Measurements from ENCODE around the gene DGKZ.

Gene DGKZ

DNA sequence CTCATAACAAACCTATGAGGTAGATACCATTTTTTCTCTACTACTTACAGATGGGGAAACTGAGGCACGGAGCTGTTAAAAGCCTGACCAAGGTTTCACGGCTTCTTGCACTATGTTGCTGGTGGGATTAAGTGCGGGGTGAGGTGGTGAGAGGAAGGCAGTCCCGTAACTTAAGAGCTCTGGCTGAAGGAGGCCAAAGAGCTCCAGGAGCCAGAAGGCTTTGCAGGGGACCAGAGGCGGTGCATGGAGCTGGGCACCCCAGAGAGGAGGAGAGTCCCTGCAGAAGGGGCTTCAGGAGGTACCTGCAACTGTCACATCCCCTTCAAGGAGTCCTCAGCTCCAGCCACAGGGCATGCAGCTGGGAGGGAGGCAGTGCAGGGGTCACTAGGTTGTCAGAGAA lies 40.2 kb downstream of the DGKZ start:
- ChIA-PET CTCF (interaction anchor here (0.6 to 9.3 kb wide), 14 partner anchors 9 to 144 kb away, joined by 3 to 52 read pairs (median 5); no protein-coding TSS in a partner anchor), POLR2A (interaction anchor here (0.7 kb wide), 1 partner anchor 274 kb away, joined by 3 read pairs; no protein-coding TSS in a partner anchor)
- Histone ChIP-seq H3K9me3 (ENCODE audit: control extremely low read depth in 1 of 5, control insufficient read depth in 4 of 5, insufficient read depth in 2 of 5, low read depth in 1 of 5, low read length in 4 of 5) (no peaks in the 10 kb centered on the region), H3K36me3 (ENCODE audit: control insufficient read depth in 4 of 4, insufficient read depth in 4 of 4, low read length in 3 of 4) (no peaks in the 10 kb centered on the region), H3K4me1 (ENCODE audit: control extremely low read depth in 1 of 4, control insufficient read depth in 4 of 4, insufficient read depth in 4 of 4, low read length in 3 of 4) (peaks cover 0 to 59% (median 53%) of the 10 kb centered on the region in 4 experiments), H3K27ac (ENCODE audit: insufficient read depth in 1 of 2, low read depth in 1 of 2, low read length in 2 of 2, poor library complexity in 1 of 2, severe bottlenecking in 2 of 2) (no peak overlapping the region), H3K4me3 (ENCODE audit: control insufficient read depth in 1 of 7, extremely low read depth in 1 of 7, insufficient read depth in 4 of 7, low read depth in 2 of 7, low read length in 6 of 7) (peak overlapping the region in 1 of 7 experiments; percentile 51), H3K27me3 (replicated peaks in 2 of 5; ENCODE audit: control insufficient read depth in 4 of 5, insufficient read depth in 5 of 5, low read length in 4 of 5) (peaks cover 0 to 48% (median 21%) of the 10 kb centered on the region in 5 experiments)
- WGBS (ENCODE audit: insufficient coverage): 100% methylated on average over 1 of the region's 5 CpGs
- DNase-seq: no peak

DNA sequence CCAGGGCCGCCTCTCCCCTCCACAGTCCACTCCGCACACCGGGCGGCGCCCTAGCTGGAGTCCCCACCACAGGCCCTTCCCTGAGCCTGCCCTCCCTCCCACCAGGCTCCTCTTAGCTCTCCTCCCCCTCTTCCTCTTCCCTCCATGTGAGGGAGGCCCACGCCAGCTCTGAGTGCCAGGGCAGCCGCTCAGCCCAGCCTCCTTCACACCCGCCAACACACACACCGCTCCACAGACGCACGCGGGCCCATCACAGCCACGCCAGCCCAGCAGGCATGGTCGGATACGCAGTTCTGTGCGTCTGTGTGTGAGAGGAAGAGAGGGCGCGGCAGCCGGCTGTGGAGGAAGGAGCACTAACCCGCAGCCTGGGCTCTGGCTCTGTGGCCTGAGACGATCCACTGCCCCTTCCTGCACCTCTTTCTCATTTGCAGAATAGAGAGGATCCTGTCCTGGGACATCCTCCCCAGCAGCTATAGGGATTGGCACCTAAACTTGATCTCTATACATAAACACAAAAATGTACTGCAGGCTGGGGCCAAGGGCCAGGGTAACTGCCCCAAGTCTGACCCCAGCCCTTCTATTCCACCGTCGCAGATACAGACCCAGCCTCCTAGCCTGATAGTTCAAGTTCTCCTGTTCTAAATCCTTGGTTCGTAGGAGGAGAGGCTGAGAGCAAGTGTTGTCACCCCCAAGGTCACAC lies 40.8 kb downstream of the DGKZ start:
- peaks cover 0 to 54% (median 21%) of the 10 kb centered on the region in 5 experiments for H3K27me3 ChIP-seq (replicated peaks in 2 of 5; ENCODE audit: control insufficient read depth in 4 of 5, insufficient read depth in 5 of 5, low read length in 4 of 5)
- H3K4me1 ChIP-seq (ENCODE audit: control extremely low read depth in 1 of 4, control insufficient read depth in 4 of 4, insufficient read depth in 4 of 4, low read length in 3 of 4): peaks cover 0 to 61% (median 55%) of the 10 kb centered on the region in 4 experiments
- CTCF ChIA-PET: interaction anchor here (0.6 to 9.3 kb wide), 26 partner anchors 10 to 489 kb away, joined by 3 to 52 read pairs (median 5); partner anchors contain the start of gene ATG13
- no peak overlapping the region for H3K27ac ChIP-seq (ENCODE audit: insufficient read depth in 1 of 2, low read depth in 1 of 2, low read length in 2 of 2, poor library complexity in 1 of 2, severe bottlenecking in 2 of 2)
- no peaks in the 10 kb centered on the region for H3K9me3 ChIP-seq (ENCODE audit: control extremely low read depth in 1 of 5, control insufficient read depth in 4 of 5, insufficient read depth in 2 of 5, low read depth in 1 of 5, low read length in 4 of 5)
- WGBS (ENCODE audit: insufficient coverage): 4% methylated on average over 13 of the region's 24 CpGs
- peak in 2 of 3 donors; percentile 64 to 78 for DNase-seq
- no peaks in the 10 kb centered on the region for H3K36me3 ChIP-seq (ENCODE audit: control insufficient read depth in 4 of 4, insufficient read depth in 4 of 4, low read length in 3 of 4)
- peak overlapping the region in 2 of 7 experiments; percentile 36 to 51 for H3K4me3 ChIP-seq (ENCODE audit: control insufficient read depth in 1 of 7, extremely low read depth in 1 of 7, insufficient read depth in 4 of 7, low read depth in 2 of 7, low read length in 6 of 7)
- POLR2A ChIA-PET: interaction anchor here (0.7 kb wide), 1 partner anchor 273 kb away, joined by 3 read pairs; no protein-coding TSS in a partner anchor

DNA sequence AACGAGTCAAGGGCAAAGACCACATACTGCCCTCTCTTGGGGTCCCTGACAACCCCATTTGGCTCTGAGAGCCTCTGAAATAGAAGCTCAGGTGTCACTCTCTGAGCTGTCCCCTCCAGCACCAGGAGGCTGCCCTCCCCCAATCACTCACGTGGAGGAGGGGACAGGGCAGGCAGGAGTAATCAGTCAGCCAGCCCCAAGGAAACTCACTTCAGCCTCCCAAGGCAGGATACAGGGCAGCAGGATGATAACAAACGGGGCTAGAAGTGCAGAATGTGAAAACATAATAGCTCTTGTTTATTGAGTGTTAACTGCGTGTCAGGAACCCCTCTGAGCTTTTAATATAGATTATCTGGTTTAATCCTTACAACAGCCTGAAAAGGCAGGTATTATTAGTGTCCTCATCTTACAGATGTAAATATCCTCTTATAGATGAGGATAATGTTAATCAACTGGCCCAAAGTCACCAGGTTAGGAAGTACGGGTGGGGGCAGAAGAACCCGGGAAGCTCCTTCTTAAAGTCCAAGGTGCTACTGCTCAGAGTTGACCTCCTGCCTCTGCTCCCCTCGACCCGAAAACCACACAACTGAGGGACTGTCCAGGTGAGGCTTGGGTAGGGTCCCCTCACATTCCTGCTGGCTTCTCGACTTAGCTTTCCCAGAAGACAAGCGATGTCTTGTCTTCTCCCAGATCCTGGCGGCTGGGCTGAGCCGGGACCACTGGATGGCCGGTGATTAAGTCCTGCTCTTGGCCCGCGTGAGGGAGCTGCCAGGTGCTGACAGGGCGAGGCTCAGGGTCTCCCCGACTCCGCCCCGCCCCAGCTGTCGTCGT lies 41.6 kb downstream of the DGKZ start:
- H3K4me1 ChIP-seq (ENCODE audit: control extremely low read depth in 1 of 4, control insufficient read depth in 4 of 4, insufficient read depth in 4 of 4, low read length in 3 of 4): peaks cover 0 to 65% (median 56%) of the 10 kb centered on the region in 4 experiments

DNA sequence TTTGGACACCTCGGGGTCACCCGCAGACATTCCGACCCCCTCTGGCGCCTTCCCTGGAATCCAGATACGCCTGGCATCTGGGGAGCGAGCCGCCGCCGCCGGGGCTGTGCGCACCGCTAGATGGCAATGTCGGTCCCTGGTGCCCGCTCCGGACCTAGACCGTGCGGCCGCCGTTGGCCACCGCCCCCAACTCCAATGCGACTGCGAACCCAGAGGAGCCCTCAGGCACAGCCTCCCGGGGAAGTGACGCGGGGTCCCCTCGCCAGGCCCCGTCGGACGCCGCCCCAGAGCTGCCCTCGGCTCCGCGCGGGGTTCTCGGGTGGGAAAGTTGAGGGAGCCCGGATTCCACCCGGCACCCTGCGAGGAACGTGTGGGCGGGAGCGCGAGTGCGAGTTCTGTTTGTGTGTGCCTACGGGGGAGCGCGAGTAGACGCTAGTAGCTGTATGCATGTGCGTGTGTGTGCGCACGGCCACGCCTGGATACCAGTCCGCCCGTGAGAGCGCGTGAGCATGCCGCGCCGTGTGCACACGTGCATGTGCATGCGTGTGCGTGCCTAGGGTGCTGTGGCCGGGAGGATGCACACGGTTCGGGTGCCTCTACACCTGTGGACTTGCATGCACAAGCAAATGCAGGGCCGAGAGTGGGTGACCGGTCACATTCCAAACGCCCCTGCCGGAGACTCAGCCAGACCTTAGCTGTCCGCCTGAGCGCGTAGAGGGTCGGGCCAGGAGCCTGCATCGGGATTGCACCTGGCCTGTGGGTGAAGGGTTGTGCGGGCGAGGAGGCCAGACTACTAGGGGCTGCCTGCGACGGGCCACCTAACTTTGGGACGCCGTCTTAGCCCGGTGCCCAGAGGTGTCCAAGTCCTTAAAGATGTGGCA lies 42.4 kb downstream of the DGKZ start:
- H3K9me3 ChIP-seq (ENCODE audit: control extremely low read depth in 1 of 5, control insufficient read depth in 4 of 5, insufficient read depth in 2 of 5, low read depth in 1 of 5, low read length in 4 of 5): no peaks in the 10 kb centered on the region
- H3K27ac ChIP-seq (ENCODE audit: insufficient read depth in 1 of 2, low read depth in 1 of 2, low read length in 2 of 2, poor library complexity in 1 of 2, severe bottlenecking in 2 of 2): no peak overlapping the region
- peak; percentile 54 to 77 (median 69) for DNase-seq
- H3K4me3 ChIP-seq (ENCODE audit: control insufficient read depth in 1 of 7, extremely low read depth in 1 of 7, insufficient read depth in 4 of 7, low read depth in 2 of 7, low read length in 6 of 7): peak overlapping the region; percentile 13 to 73 (median 60)
- ChIA-PET POLR2A (no interaction called here), CTCF (interaction anchor here (0.8 to 9.3 kb wide), 19 partner anchors 9 to 229 kb away, joined by 3 to 52 read pairs (median 4); no protein-coding TSS in a partner anchor)
- H3K4me1 ChIP-seq (ENCODE audit: control extremely low read depth in 1 of 4, control insufficient read depth in 4 of 4, insufficient read depth in 4 of 4, low read length in 3 of 4): peaks cover 0 to 62% (median 56%) of the 10 kb centered on the region in 4 experiments
- H3K36me3 ChIP-seq (ENCODE audit: control insufficient read depth in 4 of 4, insufficient read depth in 4 of 4, low read length in 3 of 4): no peaks in the 10 kb centered on the region
- H3K27me3 ChIP-seq (replicated peaks in 2 of 5; ENCODE audit: control insufficient read depth in 4 of 5, insufficient read depth in 5 of 5, low read length in 4 of 5): peaks cover 0 to 60% (median 23%) of the 10 kb centered on the region in 5 experiments
- WGBS (ENCODE audit: insufficient coverage): 1% methylated on average over 60 of the region's 80 CpGs

More for the DNA sequence above, 41.6 kb downstream of the DGKZ start:
- no peak for DNase-seq
- Histone ChIP-seq H3K27me3 (replicated peaks in 2 of 5; ENCODE audit: control insufficient read depth in 4 of 5, insufficient read depth in 5 of 5, low read length in 4 of 5) (peaks cover 0 to 60% (median 23%) of the 10 kb centered on the region in 5 experiments), H3K36me3 (ENCODE audit: control insufficient read depth in 4 of 4, insufficient read depth in 4 of 4, low read length in 3 of 4) (no peaks in the 10 kb centered on the region), H3K27ac (ENCODE audit: insufficient read depth in 1 of 2, low read depth in 1 of 2, low read length in 2 of 2, poor library complexity in 1 of 2, severe bottlenecking in 2 of 2) (no peak overlapping the region), H3K4me3 (ENCODE audit: control insufficient read depth in 1 of 7, extremely low read depth in 1 of 7, insufficient read depth in 4 of 7, low read depth in 2 of 7, low read length in 6 of 7) (peak overlapping the region in 4 of 7 experiments; percentile 60 to 73 (median 68)), H3K9me3 (ENCODE audit: control extremely low read depth in 1 of 5, control insufficient read depth in 4 of 5, insufficient read depth in 2 of 5, low read depth in 1 of 5, low read length in 4 of 5) (no peaks in the 10 kb centered on the region)
- ChIA-PET POLR2A (no interaction called here), CTCF (interaction anchor here (0.7 to 9.3 kb wide), 26 partner anchors 10 to 490 kb away, joined by 3 to 52 read pairs (median 5); partner anchors contain the start of gene ATG13)
- 16% methylated on average over 17 of the region's 21 CpGs for WGBS (ENCODE audit: insufficient coverage)

DNA sequence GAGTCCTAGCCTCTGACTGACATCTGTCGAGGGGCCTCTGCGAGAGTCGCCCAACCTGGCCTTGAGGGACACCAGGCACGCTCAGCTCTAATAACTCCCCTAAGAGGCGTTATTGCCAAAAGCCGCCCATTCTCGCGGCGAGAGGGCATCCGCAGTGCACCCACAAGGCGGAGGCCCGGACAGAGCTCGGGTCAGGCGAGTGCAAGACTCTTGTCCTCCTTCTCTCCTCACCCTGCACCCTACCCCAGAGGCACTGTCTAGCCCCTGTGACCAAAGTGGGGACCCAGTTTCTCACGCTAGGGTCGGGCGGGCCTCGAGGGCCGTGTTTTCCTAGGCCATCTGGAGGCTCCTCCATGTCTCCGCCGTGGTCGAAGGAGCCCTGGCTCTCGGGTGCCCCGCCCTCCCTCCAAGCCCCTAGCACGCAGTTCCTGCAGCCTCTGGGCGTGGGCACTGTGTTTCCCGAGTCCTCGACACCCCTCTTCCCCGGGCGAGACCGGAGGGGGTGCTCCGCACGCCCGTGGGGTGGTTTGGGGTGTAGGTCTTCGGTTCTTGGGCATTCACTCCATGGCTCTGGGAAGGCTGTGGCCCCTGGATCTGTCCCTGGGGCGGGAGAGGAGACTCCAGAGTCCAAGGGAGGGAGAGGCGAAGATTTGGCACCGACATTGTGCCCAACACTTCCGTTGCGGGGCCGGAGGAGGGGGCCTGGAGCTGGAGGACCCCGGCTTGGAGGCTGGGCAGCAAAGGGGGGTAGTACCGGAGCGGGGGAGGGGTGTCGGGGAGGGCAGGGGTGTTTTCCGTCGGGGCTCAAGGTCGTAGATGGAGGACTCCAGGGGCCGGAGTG lies 43.3 kb downstream of the DGKZ start:
- Histone ChIP-seq H3K4me3 (ENCODE audit: control insufficient read depth in 1 of 7, extremely low read depth in 1 of 7, insufficient read depth in 4 of 7, low read depth in 2 of 7, low read length in 6 of 7) (peak overlapping the region in 3 of 7 experiments; percentile 36 to 73 (median 60)), H3K4me1 (ENCODE audit: control extremely low read depth in 1 of 4, control insufficient read depth in 4 of 4, insufficient read depth in 4 of 4, low read length in 3 of 4) (peaks cover 0 to 61% (median 55%) of the 10 kb centered on the region in 4 experiments), H3K27me3 (replicated peaks in 2 of 5; ENCODE audit: control insufficient read depth in 4 of 5, insufficient read depth in 5 of 5, low read length in 4 of 5) (peaks cover 0 to 60% (median 23%) of the 10 kb centered on the region in 5 experiments), H3K36me3 (ENCODE audit: control insufficient read depth in 4 of 4, insufficient read depth in 4 of 4, low read length in 3 of 4) (no peaks in the 10 kb centered on the region), H3K9me3 (ENCODE audit: control extremely low read depth in 1 of 5, control insufficient read depth in 4 of 5, insufficient read depth in 2 of 5, low read depth in 1 of 5, low read length in 4 of 5) (no peaks in the 10 kb centered on the region), H3K27ac (ENCODE audit: insufficient read depth in 1 of 2, low read depth in 1 of 2, low read length in 2 of 2, poor library complexity in 1 of 2, severe bottlenecking in 2 of 2) (no peak overlapping the region)
- 2% methylated on average over 44 of the region's 49 CpGs for WGBS (ENCODE audit: insufficient coverage)
- POLR2A ChIA-PET: no interaction called here
- CTCF ChIA-PET: interaction anchor here (1.0 to 9.3 kb wide), 7 partner anchors 12 to 148 kb away, joined by 3 to 52 read pairs (median 4); no protein-coding TSS in a partner anchor
- peak in 1 of 3 donors; percentile 10 for DNase-seq
